Stimulated activated CD4-positive, alpha-beta T cell treated with anti-CD3 and anti-CD28 coated beads, TNF-alpha, amount 100 ng/mL, for 1 hour (primary cell): Measurements from ENCODE around the gene EPHB6.

Source experiments
- DNase-seq, 3 donors: peaks; one replicate each; pipeline ENCODE4 v3.0.0-alpha.2; 2020; ENCODE audit warnings: low read depth in 3 of 3, low spot score in 1 of 3

EPHB6 gene

GRCh38 chr7:142864980-142865747 lies 10.3 kb downstream of the EPHB6 start:
- DNase-seq: no peak

- DNase-seq: no peak
Observed at GRCh38 chr7:142865766-142866165, 10.9 kb downstream of the EPHB6 start.

GRCh38 chr7:142866361-142867096 lies 11.7 kb downstream of the EPHB6 start:
- DNase-seq: no peak

DNA sequence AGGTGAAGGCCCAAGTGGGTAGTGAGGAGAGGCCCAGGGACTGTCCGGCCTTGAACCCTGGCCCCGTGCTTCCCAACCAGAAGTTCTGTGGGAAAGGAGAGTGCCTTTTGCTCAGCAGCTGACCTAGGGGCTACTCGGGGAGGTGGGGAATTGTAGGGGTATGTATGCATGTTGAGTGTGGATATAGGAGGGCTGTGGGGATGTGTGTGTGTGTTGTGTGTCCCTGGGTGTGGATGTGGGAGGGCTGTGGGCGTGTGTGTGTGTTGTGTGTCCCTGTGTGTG lies 12.2 kb downstream of the EPHB6 start:
- no peak for DNase-seq

- no peak for DNase-seq
Observed at GRCh38 chr7:142867398-142868187, 12.7 kb downstream of the EPHB6 start.

DNA sequence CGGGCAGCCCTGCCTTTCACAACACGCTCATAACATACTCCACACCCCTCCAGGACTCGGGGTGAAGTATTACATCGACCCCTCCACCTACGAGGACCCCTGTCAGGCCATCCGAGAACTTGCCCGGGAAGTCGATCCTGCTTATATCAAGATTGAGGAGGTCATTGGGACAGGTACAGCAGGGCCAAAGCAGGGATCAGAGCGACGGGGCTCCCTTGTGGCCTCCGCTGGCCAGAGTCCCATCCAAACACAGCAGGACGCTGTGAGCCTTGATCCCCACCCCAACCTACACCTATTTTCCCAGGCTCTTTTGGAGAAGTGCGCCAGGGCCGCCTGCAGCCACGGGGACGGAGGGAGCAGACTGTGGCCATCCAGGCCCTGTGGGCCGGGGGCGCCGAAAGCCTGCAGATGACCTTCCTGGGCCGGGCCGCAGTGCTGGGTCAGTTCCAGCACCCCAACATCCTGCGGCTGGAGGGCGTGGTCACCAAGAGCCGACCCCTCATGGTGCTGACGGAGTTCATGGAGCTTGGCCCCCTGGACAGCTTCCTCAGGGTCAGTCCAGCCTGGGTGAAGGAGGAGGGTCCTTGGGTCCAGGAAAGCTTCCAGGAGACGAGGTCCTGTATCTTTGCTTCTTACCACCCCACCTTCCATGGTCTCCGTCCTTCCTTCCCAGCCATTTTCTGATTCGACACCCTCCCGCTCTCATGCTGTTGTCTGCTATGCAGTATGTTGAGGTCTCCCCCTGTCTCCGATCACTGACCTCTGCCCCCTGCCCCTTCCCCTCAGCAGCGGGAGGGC lies 13.5 kb downstream of the EPHB6 start:
- no peak for DNase-seq

DNA sequence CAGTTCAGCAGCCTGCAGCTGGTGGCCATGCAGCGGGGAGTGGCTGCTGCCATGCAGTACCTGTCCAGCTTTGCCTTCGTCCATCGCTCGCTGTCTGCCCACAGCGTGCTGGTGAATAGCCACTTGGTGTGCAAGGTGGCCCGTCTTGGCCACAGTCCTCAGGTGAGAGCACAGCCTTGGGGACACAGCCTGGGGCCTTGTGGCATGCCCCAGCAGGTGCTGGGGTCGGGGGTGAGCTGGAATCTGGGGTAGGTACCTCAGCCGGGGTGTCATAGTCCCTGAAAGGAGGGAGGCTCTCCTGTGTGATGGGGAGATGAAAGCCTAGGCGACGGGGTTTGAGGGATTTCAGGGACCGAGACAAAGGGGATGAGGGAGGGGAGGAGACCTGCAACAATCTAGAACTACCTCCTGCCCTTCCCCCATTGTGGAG lies 14.1 kb downstream of the EPHB6 start:
- no peak for DNase-seq

DNA sequence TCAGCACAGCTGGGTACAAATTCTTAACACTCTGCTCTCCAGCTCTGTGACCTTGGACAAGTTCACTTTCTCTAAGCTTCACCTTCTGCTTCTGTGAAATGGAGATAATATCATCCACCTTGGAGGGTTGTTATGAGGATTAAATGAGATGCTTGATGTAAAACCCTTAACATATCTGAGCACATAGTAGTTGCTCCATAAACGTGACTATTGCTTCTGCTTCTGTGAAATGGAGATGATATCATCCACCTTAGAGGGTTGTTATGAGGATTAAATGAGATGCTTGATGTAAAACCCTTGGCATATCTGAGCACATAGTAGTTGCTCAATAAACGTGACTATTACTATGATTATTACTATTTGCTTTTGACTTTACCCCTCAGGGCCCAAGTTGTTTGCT lies 14.6 kb downstream of the EPHB6 start:
- no peak for DNase-seq

DNA sequence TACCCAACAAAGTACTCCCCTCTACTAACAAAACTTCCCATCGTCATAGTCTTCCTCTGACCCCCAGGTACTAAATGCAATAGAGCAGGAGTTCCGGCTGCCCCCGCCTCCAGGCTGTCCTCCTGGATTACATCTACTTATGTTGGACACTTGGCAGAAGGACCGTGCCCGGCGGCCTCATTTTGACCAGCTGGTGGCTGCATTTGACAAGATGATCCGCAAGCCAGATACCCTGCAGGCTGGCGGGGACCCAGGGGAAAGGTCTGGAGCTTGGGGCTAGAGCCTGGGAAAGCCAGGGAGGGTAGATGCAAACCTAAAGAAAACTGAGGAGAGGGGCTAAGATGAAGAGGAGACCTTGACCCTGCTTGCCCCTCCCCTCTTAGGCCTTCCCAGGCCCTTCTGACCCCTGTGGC lies 15.3 kb downstream of the EPHB6 start:
- DNase-seq: no peak

DNA sequence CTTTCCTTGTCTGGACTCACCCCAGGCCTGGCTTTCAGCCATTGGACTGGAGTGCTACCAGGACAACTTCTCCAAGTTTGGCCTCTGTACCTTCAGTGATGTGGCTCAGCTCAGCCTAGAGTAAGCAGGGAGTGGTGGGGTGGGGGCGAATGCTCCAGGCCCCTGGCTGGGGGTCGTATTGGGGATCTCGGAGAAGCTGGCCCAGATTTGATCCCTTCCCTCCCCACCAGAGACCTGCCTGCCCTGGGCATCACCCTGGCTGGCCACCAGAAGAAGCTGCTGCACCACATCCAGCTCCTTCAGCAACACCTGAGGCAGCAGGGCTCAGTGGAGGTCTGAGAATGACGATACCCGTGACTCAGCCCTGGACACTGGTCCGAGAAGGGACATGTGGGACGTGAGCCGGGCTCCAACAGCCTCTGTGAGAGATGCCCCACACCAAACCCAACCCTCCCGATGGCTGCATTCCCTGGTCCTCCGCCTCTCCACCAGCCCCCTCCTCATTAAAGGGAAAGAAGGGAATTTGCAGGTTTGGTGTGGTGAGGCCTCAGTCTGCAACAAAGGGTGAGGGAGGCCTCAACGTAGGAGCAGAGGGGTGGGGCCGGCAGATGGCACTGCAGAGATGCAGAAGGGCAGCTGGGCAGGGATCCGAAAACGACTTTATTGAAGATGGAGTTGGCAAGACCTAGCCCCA lies 15.8 kb downstream of the EPHB6 start:
- no peak for DNase-seq

DNA sequence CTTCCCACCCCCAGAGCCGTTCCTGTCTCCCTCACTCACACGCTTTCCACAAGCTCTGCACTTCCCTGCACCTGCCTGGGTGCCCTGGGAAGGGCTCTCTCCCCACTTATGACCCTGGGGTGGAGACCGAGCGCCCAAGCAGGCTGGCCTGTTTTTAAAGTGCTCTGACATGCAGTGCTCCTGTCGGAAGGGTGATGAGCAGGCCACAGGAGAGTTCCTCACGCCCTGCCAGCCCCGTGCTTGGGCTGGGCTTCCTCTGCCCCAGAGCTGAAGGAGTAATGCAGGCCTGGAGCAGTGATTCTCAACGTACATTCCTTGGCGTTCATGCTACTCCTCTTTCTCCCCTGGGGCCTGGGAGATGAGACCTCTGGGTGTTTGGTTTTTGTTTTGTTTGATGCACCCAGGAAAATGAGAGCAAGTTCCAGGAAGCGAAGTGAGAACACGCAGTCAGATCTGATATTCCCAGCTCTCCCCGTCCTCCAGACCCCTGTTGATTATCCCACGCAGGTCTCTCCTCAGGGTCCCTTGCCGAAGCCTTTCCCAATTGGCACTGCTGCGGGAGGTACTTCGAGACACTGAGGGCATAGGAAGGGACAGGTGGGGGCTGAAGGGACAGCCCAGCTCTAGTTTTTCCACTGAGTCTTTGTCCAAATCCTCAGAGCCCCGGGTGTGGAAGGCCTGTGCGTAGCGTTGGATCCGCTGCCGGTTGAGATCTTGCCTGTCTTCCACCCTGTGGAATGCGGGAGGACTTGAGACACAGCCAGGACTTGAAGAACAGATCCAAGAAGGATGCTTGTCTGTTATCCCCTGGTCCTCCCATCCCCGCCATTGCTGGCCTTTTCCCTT lies 16.6 kb downstream of the EPHB6 start:
- no peak for DNase-seq

GRCh38 chr7:142872106-142872675 lies 17.3 kb downstream of the EPHB6 start:
- no peak for DNase-seq

- no peak for DNase-seq
Observed at GRCh38 chr7:142873281-142873784, 18.5 kb downstream of the EPHB6 start.

GRCh38 chr7:142873871-142874270 lies 19.0 kb downstream of the EPHB6 start:
- DNase-seq: no peak

DNA sequence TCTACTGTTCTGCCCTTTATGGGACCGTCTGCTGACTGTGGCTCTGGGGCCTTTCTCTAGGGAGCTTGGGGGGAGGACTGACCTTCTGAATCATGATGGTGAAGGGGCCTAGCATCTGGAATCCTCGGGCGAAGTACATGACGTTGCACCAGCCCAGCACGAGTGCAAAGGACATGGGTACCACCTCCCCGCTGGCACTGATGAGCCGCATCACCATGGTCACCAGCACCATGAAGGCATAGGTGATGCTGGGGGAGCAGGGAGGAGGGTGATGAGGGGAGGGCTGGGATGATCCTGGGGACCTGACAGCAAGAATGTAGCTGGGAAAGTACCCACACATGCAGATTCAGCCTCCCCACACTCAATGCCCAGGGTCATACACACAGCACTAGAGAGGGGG lies 19.5 kb downstream of the EPHB6 start:
- DNase-seq: no peak

DNA sequence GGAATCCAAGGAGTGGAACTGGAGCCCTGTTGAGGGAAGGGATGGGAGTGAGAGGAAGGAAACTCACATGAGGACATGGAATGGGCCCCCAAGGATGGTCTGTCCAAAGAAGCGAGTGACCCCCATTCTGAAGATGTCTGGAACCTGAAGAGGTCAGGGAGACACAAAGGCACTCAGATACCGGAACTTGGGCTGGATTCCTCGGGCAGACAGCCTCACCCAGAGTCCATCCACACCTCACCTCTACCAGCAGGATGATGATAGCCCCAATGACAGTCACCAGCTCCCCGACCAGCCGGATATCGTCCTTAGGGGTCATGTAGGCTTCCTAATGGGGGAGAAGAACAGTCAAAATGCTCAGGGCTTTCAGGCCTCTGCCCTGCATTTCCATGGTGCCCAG lies 20.0 kb downstream of the EPHB6 start:
- DNase-seq: no peak

DNA sequence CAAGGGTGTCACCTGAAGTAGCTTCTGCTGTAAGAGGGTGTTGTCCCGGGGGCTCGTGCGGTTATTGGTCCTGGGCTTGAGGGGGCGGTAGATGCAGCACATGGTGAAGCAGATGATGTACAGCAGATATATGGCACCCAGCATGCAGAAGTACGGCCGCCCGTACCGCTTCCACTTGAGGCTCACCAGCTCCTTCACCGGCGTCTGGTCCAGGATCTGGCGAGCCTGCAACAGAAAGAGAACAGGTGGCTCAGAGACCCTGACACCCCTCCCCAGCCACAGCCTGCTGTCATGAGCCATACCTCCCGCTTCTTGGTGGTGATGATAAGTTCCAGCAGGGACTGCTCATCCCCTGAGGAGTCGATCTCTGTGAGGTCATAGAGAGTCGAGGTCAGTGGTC lies 20.6 kb downstream of the EPHB6 start:
- no peak for DNase-seq

DNA sequence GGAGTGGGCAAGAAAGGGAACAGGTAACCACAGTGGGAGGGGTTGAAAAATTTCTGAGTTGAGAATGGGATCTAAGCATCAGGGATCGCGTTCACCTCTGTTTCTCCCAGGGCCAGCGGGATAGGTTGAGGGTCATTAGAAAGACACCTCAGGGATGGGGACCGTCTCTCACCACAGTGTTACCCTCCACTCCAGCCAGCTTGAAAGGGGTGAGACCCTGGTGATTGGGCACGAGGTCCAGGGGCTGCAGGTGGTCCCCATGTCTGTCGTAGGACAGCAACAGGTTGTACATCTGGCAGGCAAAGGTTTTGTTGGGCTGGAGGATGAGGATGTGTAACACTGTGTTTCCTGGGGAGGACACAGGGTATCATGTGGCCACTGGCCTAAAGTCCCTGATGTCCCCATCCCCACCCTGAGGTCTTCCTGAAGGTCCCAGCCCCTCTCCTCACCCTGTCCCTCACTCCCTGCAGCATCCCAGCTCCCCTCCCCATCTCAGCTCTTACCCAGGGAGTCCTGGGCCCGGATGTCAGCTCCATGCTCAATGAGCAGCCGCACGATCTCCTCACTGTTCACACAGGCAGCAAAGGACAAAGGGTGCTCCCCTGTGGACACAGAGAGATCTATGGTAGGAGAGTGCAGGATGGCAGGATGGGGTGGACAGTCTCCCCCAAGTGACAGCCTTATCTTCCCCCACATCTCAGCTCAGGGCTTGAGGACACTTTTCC lies 21.5 kb downstream of the EPHB6 start:
- DNase-seq: no peak
